UCSD-AML1 (cell line): Measurements from ENCODE around the gene CORIN.

Experiments used
- DNase-seq: peaks from one replicate; lab custom pipeline; 2025; ENCODE audit not compliant: unreplicated experiment; lab: John Stamatoyannopoulos, UW

CORIN gene

DNA sequence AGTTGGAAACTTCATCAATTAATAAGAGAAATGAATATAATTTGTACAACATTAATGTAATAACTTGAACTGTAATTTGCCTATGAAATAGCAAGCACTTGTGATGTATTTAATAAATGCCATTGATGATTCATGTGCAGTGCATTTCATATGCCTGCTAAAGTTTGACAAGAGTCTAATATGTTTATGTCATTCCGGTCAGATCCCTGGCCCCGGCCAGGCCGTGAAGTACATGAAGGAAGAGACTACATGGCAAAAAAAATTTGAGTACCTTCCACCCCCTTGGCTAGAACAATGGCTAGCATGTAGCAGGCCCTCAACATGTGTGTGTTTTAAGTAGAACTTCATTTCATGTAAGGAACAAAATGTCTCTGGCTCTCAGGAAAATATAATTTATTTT is 191.5 kb downstream of the CORIN start:
- no peak for DNase-seq

GRCh38 chr4:47643845-47644244 is 194.0 kb downstream of the CORIN start:
- DNase-seq, result no peak

GRCh38 chr4:47642985-47643760 is 194.7 kb downstream of the CORIN start:
- DNase-seq, result no peak

DNA sequence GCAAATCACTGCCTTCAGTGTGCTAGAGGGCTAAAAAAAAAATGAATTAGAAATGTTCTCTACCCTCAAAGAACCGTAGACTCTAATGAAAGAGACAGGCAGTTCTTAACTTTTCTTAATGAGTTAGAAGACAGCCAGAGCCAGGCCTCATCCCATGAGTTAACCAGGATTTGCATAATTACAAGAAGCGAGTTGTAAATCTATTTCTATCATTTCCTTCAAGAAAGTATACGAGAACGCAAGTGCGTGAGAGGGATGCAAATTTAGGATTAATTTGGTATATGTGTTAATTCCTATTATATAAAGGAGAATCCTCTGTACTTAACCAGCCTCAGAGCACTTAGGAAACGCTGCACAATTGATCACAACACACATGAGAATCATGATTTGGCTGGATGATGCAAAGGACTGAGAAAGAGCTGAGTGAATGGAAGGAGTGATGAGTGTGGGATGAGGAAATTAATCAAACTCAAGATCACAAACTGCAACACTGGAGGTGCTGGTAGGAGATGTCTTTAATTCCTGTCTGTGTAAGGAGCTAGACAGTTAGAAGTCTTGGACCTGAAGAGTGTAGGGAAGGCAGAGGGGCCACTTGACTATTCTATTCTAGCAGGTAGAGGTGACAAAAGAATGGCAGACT is 195.6 kb downstream of the CORIN start:
- no peak for DNase-seq

DNA sequence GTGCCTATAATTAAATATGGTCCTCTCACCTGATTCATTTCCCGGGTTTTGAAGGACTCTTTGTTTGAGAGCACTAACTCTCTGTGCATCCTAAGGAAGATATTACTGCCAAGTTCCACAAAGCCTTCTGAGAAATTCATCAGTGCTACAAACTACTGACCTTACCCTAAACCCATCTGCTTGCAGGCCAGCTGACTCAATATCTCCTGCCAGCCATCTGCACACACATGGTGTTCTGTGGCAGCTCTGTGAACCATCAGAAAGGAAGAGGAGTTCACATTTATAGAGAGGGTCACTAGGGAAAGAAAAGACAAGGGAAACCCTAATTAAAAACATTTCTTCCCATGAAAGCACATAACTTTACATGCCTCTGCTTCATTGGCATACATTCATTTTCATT is 196.1 kb downstream of the CORIN start:
- no peak for DNase-seq

DNA sequence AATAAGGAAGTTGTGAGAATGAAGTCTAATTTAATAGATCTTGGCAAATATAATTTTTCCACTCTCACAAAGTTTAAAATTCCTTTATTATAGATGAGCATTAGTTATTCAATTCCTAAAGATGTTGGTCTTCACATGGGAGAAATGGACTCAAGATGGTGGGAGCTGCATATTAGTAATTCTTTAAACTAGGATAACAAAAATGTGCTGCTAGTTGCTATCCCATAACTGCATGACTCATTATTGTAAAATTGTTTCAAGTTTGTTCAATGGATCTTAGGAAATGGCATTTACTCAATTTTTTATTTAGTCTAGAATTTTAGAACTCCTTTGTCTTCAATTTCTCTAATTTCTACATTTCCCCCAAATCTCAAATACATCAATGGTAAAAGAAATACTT is 197.0 kb downstream of the CORIN start:
- DNase-seq, result no peak

DNA sequence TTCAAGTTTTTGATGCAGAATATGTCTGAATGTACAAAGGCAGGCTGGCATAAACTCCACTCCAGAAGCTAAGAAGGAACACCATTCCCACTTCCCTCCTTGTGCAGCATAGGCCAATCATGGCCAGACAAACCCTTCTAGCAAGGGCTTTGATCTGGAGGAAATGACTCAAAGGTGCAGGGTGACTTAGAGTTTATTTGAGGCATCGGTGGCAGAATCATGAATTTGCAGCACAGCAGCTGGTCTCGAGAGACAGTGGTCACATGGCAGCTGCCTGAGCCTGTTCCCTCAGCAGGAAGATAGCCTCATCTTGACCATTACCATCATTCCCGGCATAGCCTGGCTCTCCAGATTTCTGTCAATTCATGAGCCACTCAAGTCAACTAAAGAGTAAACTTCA is 198.3 kb downstream of the CORIN start:
- no peak for DNase-seq

GRCh38 chr4:47631161-47631560 is 206.7 kb downstream of the CORIN start:
- DNase-seq, result no peak

GRCh38 chr4:47624031-47624441 is 213.8 kb downstream of the CORIN start:
- DNase-seq, result no peak

- no peak for DNase-seq
Measured at GRCh38 chr4:47621181-47621580, 216.7 kb downstream of the CORIN start.

DNA sequence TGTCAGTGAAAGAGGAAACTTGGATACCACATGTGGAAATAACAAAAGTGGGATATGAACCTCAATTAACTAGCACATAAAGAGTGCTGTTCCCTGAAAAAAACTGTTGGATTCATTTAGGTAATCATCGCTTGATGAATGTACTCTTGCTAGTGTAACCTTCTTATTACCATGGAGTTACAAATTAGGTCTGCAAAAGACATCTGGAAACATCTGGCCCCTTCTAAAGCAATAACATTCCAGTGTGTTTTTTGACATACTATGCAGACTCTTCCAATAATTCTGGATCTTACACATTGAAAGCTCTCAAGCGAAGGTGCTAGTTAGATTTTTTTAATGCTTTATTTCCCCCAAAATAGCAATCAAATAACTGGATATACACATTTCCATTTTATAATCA is 218.2 kb downstream of the CORIN start:
- no peak for DNase-seq

DNA sequence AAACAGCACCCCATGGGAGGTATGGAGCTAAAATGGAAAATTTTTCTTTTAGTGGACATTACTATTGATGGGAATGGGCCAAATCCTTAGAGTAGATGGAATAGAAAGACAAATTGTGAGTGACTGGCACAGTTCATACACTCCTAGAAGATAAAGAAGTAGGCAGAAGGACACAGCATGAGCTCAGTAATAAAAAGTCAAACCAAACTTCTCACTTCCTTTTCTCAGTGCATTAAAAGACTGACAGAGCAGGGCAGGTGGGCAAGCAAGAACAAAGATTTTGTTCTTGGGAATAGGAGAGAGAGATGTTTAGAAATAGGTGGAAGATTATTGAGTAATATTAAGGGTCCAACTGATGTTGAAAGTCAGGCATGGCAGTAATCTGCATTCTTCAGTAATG is 220.3 kb downstream of the CORIN start:
- DNase-seq, result no peak

DNA sequence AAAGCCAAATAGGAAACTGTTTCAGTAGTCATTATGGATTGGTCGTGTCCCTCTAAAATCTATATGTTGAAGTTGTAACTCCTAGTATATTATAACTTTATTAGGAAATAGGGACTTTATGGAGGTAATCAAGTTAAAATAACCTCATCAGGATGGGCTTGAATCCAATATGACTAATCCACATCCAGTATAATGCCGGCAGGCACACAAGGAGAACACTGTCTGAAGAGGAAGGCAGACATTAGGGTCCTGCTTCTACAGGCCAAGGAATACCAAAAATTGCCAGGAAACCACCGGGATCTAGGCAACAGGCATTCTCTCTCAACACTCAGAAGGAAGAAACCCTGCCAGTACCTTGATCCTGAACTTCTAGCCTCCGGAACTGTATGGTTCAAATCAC is 222.5 kb downstream of the CORIN start:
- no peak for DNase-seq

DNA sequence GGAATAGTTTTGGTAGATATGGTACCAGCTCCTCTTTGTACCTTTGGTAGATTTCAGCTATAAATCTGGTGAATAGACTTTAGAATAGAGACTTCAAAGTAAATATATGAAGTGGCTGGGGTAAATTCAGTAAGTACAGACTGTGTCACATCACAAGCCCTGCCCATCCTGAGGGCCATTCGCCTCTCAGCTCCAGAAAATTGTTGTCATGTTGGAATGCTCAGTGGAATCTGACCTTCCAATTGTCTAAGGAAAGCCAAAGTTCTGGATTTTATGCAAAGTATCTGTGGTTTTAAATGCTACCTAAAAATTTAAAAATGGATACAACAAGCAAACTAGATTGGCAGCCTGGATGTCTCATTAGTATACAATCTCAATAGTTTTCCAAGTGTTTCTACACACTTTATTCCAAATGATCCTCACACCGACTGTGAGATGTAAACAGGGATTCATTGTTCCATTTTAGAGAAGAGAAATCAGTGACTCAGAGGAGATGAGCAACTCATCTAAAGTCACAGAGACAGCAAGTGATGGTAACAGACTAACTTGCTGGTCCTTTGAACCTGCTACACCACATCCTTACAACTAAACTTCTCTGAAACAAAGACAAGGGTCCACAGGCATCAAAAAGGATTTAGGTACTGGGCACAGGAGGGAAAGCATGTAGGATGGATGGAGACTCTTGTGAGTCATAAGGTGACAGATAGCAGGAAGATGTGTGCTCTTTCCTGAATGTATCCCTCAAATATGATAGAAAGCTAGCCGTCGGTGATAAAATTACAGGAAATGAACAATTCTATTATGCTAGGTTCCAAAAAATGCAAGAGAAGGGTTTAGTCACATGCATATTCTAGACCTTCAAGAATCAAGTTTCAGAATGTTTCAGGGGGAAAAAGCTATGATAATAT is 225.5 kb downstream of the CORIN start:
- no peak for DNase-seq

- no peak for DNase-seq
Measured at GRCh38 chr4:47606482-47606881, 231.4 kb downstream of the CORIN start.

GRCh38 chr4:47598896-47599295 is 239.0 kb downstream of the CORIN start:
- DNase-seq, result no peak

- no peak for DNase-seq
Measured at GRCh38 chr4:47598320-47598719, 239.5 kb downstream of the CORIN start.

DNA sequence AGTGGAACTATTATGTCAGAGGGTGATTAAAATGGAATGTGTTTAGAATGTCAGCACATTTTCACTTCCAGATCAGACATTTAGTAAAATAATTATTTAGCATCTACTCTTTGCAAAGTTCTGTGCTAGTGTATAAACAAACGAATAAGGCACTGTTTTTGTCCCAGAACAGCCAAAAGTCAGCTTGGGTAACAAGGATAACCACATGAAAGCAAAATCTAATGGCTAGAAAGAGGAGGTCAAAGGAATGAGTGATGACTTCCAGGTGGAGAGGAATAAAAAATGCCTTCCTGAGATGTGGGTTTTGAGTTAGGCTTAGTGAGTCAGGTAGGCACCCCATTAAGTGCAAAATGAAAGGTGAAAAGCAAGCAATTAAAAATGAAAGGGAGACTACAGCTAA is 240.2 kb downstream of the CORIN start:
- DNase-seq, result no peak

DNA sequence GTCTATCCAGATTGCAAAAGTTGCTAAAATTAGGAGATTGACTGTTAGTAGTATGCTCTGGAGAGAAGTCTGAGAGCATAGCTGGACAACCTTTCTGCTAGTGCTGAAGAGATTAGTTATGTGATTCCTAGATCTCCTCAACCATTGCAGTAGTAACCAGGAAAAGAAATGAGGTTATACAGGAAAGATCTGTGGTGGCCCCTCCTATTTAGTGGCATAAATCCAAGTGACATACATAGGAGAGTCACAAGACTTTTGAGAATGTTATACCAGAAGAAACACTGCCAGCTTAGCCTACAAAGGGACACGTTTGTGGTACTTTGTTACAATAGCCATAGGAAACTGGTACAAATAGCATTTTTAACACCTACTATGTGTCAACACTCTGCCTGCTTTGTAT is 247.5 kb downstream of the CORIN start:
- DNase-seq, result no peak

GRCh38 chr4:47579235-47579634 is 258.6 kb downstream of the CORIN start:
- DNase-seq, result no peak

DNA sequence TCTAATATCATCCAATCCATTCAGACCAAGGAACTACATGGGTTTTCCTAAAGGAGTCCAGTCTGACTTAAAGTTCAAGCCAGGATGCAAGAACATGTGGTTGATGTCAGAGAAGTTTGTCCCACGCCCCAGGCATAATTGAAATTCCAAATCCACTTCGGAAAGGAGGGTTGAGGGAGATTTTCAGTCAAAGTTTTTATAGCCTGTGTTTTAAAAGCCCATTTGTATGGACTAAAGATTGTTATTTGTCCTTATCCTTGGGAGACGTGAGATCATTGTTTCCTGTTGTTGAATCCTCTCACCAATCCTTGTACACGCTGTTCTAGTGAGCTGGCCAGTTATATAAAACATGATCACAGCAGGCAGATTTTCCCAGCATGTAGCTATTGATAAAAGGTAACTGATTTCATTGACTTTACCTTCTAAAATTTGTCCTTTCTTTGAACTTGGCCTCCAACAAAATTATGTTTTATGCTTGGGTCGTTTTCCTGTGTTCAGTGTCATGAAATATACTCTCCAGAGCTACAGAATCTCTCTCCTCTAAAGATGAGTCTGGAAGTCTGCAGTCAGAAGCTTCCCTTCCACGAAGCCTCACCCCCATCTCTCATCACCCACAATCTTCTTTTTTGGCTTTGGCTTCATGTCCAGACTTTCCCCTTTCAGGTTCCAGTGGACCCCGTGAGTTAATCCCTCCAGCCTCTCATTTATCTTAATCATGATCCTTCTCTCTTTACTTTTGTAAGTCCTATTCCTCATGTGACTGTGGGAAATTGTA is 259.9 kb downstream of the CORIN start:
- no peak for DNase-seq
